Gastroesophageal sphincter (tissue), 3 donors: ENCODE data around the gene KRTAP10-2.

Experiments
- EP300 ChIP-seq: sonication (generic); formaldehyde crosslinking; IDR thresholded peaks from one replicate; pipeline ENCODE4 v1.6.1; 2017; ENCODE audit warnings: antibody characterized with exemption, mild to moderate bottlenecking
- POLR2A ChIP-seq, 2 donors: fragments of 450-650 bp; IDR thresholded peaks; one replicate each; pipeline ENCODE4 v1.6.1; 2017; ENCODE audit warnings: antibody characterized with exemption in 2 of 2, mild to moderate bottlenecking in 2 of 2, moderate library complexity in 1 of 2
- POLR2AphosphoS5 ChIP-seq: sonication (generic); formaldehyde crosslinking; IDR thresholded peaks from one replicate; pipeline ENCODE4 v1.6.1; 2017; ENCODE audit warnings: antibody characterized with exemption
- TF ChIP-seq, protein P1 (sequence below), 4 experiments: fragments of 200-600 bp in 2 of 4; fragments of 450-650 bp in 2 of 4; sonication (generic) in 1 of 4; IDR thresholded peaks; one replicate each; pipeline ENCODE4 v1.5.1; 2017 to 2019; ENCODE audit warnings: antibody characterized with exemption in 4 of 4, mild to moderate bottlenecking in 2 of 4, moderate library complexity in 2 of 4

DNA sequence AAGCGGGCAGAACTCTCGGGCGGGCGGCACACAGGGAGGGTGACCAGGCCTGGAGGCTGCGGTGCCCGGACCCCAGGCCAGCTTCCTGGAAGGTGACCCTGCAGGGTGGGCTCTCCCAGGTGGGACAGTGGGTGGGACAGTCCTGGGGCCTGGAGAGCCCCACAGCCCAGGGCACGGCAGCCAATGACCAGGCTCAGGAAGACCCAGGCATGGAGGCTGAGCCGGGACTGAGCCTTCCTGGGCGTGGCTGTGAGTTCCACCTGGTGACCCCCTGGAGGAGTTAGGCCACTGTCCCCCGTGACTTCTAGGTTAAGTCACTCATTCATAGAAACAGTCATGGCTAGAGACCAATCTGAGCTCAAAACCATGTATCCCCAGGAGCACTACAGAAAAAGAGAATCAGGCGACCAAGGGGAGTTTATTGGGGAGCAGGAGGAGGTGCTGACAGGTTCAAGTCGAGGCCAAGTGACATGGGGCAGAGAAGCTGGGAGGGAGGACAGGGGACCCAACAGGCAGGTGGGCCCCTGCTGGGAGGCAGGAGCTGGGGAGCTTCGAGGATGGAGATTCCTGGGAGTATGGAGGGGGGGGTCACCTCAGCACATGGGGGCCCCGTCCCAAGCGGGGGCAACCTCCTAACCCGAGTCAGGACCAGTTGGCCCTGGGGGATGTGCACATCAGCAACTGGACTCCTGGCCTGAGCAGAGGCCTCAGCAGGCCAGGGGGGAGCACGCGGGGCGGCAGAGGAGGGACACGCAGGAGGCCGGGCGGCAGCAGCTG lies 27.9 kb upstream of the KRTAP10-2 start:
- TF ChIP-seq, protein P1, sequence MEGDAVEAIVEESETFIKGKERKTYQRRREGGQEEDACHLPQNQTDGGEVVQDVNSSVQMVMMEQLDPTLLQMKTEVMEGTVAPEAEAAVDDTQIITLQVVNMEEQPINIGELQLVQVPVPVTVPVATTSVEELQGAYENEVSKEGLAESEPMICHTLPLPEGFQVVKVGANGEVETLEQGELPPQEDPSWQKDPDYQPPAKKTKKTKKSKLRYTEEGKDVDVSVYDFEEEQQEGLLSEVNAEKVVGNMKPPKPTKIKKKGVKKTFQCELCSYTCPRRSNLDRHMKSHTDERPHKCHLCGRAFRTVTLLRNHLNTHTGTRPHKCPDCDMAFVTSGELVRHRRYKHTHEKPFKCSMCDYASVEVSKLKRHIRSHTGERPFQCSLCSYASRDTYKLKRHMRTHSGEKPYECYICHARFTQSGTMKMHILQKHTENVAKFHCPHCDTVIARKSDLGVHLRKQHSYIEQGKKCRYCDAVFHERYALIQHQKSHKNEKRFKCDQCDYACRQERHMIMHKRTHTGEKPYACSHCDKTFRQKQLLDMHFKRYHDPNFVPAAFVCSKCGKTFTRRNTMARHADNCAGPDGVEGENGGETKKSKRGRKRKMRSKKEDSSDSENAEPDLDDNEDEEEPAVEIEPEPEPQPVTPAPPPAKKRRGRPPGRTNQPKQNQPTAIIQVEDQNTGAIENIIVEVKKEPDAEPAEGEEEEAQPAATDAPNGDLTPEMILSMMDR (IDR thresholded peaks at IDR 0.05) = no peak
- TF ChIP-seq EP300 = no peak
- TF ChIP-seq POLR2A (IDR thresholded peaks at IDR 0.05) = no peak
- no peak for TF ChIP-seq POLR2AphosphoS5
